AG10803 (cell line): ENCODE results near the gene HENMT1.

Source experiments
- DNase-seq: peaks from one replicate; pipeline ENCODE4 v3.0.0; 2010; ENCODE audit warnings: low read depth
- H3K4me3 ChIP-seq: 2 replicates; pipeline ENCODE4 v1.5.1; 2011; ENCODE audit warnings: mild to moderate bottlenecking, low read length, control low read depth
- TF ChIP-seq, protein P1 (sequence below): conservative IDR thresholded peaks from 2 replicates; pipeline ENCODE4 v1.5.1; 2011; ENCODE audit warnings: mild to moderate bottlenecking, low read length, control low read depth, inconsistent platforms

Gene HENMT1

GRCh38 chr1:108699375-108700332 is 38.8 kb upstream of the HENMT1 start:
- TF ChIP-seq, protein P1, sequence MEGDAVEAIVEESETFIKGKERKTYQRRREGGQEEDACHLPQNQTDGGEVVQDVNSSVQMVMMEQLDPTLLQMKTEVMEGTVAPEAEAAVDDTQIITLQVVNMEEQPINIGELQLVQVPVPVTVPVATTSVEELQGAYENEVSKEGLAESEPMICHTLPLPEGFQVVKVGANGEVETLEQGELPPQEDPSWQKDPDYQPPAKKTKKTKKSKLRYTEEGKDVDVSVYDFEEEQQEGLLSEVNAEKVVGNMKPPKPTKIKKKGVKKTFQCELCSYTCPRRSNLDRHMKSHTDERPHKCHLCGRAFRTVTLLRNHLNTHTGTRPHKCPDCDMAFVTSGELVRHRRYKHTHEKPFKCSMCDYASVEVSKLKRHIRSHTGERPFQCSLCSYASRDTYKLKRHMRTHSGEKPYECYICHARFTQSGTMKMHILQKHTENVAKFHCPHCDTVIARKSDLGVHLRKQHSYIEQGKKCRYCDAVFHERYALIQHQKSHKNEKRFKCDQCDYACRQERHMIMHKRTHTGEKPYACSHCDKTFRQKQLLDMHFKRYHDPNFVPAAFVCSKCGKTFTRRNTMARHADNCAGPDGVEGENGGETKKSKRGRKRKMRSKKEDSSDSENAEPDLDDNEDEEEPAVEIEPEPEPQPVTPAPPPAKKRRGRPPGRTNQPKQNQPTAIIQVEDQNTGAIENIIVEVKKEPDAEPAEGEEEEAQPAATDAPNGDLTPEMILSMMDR, result no peak
- no peak for DNase-seq
- H3K4me3 ChIP-seq, result no peak overlapping the region

GRCh38 chr1:108695535-108695934 is 34.6 kb upstream of the HENMT1 start:
- TF ChIP-seq, protein P1, result no peak
- DNase-seq, result no peak
- no peak overlapping the region for H3K4me3 ChIP-seq

DNA sequence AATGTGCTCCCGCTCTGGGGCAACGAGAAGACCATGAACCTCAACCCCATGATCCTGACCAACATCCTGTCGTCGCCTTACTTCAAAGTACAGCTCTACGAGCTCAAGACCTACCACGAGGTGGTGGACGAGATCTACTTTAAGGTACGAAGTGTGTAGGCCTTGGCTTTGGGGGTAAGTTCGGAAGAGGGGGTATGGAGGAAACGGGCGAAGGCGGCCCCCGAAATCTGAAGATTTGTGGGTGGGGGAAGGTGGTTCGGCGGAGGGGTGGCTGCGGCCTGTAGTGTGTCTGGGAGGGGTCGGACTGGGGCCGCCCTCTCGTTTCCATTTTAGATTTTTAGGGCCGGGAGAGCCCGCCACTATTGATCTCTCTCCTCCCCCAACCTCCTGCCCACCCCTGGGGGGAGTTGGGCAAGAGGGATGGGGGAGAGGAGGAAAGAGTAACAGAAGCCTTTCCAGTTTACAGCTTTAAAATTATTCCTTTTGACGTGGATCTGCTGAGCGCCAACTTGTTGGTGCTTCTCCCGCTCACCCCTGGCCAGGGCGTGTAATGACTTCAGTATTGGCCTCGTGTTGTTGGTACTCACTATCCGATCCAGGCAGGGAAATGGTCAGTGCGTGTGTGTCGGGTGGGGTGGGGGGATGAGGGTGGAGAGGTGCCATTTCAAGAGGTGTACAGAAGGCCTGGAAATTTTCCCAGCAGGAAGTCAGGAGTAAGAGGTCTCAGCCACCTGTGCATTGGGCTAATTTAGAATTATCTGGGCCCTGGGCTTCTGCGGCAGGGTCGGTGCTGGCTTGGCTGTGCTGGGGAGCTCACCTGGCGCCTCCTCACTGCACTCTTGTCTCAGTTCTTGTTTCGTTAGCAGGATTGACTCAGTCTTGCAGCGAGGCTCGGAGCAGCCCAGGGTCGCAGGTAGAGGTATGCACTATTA is 32.1 kb upstream of the HENMT1 start:
- TF ChIP-seq, protein P1, result peak; percentile 39
- DNase-seq, result peak; percentile 69
- peak overlapping the region; percentile 86 for H3K4me3 ChIP-seq

- DNase-seq, result peak; percentile 87
- TF ChIP-seq, protein P1, result no peak
- peak within 1 kb of the TSS; percentile 86 for H3K4me3 ChIP-seq
Measured at GRCh38 chr1:108691942-108692723, 31.2 kb upstream of the HENMT1 start, which contains the start of gene PRPF38B. Gene PRPF38B, plus strand, starts transcription at chr1:108692310. Its CDS starts 282 bp downstream, at chr1:108692592.

DNA sequence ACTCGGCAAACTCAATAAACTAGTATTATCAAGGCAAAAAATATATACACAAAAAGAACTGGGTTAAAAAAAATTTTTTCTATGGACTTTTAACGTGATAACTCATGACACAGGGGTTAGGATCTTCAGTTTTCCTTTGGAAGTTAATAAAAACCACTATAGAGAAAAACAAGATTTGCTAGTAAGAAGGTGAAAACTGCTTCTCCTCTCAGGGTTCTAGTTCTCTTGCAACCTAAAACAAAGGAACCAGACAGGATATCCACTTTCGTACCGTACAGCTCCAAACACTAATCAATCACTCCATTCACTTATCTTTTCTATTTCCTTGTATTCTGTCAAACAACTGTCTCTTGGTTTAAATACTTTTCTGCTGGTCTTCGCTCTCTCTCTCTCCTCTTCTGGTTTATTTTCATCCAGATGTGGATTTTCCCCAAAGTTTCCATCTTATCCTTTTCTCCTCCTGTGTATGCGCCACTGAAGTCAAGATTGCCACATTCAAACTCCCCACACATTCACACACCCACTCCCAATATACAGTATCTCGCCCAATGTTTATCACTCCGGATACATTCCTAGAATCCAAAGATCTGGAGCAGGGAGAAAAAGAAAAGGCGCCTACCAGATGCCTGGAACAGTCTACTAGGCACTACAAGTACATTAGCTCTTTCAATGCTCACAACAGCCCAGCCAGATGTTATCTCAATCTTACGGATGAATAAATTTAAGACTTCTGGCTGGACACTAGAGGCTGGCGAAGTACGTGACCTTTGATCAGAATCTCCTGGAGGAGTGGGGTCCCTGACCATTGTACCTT is 30.4 kb upstream of the HENMT1 start:
- DNase-seq, result no peak
- TF ChIP-seq, protein P1, result no peak
- peak overlapping the region; percentile 86 for H3K4me3 ChIP-seq
